H1 (cell line): ENCODE data around the gene EPB41L2. TPM values are rescaled to one million over a fixed set of nuclear protein-coding genes. Genes with fewer than 3 reads are reported as not detected.

Source experiments
- CHD1 ChIP-seq: IDR thresholded peaks from 2 replicates; pipeline ENCODE4 v1.6.1; 2012; ENCODE audit warnings: low read depth, low read length, improper control_type of control experiment
- RNF2 ChIP-seq: fragments of 200-900, 300-1000 bp; sonication (generic); IDR thresholded peaks from 2 replicates; pipeline ENCODE4 v1.7.1; 2016; ENCODE audit warnings: borderline replicate concordance, low read depth, mild to moderate bottlenecking, antibody characterized with exemption, low read length; ENCODE audit not compliant: poor library complexity, severe bottlenecking; ENCODE audit errors: missing control alignments
- polyA plus RNA-seq, 7 experiments: library from polyadenylated mRNA; depleted of rRNA in 3 of 7; stranded (reverse) in 5 of 7; unstranded in 2 of 7; fragments of >200 nt in 5 of 7; fragments of 200-250 nt in 2 of 7; gene quantifications; 1 replicate in 5 of 7; 2 replicates in 1 of 7; 4 replicates in 1 of 7; pipeline versions ENCODE4 v1.2.1 to v1.2.3, GENCODE V29; 2011 to 2013; ENCODE audit warnings: missing spikeins in 2 of 7, mixed read lengths in 2 of 7
- total RNA-seq: library from RNA; stranded (reverse); fragmentation: NEBNext Ultra II Directional; extraction: Animal tissue kit (Norgen Biotek cat#: 25700); gene quantifications from 2 replicates; pipeline ENCODE4 v1.2.1, GENCODE V29; 2021
- TF ChIP-seq, protein P1 (sequence below): fragments of 300-600 bp; sonication (generic); IDR thresholded peaks from 2 replicates; pipeline ENCODE4 v1.7.1; 2012; ENCODE audit warnings: low read length, moderate library complexity, mild to moderate bottlenecking, inconsistent platforms; ENCODE audit not compliant: insufficient replicate concordance

Gene EPB41L2
- total and polyA plus RNA-seq, 2 of the 8 experiments (the other 6 are each of a cell fraction or from before 2014, with no cell fraction given): 22.5 to 123 TPM

GRCh38 chr6:130903602-130904001 is 159.4 kb downstream of the EPB41L2 start (continued):
- TF ChIP-seq RNF2: no peak
- TF ChIP-seq CHD1: no peak
- TF ChIP-seq, protein P1, sequence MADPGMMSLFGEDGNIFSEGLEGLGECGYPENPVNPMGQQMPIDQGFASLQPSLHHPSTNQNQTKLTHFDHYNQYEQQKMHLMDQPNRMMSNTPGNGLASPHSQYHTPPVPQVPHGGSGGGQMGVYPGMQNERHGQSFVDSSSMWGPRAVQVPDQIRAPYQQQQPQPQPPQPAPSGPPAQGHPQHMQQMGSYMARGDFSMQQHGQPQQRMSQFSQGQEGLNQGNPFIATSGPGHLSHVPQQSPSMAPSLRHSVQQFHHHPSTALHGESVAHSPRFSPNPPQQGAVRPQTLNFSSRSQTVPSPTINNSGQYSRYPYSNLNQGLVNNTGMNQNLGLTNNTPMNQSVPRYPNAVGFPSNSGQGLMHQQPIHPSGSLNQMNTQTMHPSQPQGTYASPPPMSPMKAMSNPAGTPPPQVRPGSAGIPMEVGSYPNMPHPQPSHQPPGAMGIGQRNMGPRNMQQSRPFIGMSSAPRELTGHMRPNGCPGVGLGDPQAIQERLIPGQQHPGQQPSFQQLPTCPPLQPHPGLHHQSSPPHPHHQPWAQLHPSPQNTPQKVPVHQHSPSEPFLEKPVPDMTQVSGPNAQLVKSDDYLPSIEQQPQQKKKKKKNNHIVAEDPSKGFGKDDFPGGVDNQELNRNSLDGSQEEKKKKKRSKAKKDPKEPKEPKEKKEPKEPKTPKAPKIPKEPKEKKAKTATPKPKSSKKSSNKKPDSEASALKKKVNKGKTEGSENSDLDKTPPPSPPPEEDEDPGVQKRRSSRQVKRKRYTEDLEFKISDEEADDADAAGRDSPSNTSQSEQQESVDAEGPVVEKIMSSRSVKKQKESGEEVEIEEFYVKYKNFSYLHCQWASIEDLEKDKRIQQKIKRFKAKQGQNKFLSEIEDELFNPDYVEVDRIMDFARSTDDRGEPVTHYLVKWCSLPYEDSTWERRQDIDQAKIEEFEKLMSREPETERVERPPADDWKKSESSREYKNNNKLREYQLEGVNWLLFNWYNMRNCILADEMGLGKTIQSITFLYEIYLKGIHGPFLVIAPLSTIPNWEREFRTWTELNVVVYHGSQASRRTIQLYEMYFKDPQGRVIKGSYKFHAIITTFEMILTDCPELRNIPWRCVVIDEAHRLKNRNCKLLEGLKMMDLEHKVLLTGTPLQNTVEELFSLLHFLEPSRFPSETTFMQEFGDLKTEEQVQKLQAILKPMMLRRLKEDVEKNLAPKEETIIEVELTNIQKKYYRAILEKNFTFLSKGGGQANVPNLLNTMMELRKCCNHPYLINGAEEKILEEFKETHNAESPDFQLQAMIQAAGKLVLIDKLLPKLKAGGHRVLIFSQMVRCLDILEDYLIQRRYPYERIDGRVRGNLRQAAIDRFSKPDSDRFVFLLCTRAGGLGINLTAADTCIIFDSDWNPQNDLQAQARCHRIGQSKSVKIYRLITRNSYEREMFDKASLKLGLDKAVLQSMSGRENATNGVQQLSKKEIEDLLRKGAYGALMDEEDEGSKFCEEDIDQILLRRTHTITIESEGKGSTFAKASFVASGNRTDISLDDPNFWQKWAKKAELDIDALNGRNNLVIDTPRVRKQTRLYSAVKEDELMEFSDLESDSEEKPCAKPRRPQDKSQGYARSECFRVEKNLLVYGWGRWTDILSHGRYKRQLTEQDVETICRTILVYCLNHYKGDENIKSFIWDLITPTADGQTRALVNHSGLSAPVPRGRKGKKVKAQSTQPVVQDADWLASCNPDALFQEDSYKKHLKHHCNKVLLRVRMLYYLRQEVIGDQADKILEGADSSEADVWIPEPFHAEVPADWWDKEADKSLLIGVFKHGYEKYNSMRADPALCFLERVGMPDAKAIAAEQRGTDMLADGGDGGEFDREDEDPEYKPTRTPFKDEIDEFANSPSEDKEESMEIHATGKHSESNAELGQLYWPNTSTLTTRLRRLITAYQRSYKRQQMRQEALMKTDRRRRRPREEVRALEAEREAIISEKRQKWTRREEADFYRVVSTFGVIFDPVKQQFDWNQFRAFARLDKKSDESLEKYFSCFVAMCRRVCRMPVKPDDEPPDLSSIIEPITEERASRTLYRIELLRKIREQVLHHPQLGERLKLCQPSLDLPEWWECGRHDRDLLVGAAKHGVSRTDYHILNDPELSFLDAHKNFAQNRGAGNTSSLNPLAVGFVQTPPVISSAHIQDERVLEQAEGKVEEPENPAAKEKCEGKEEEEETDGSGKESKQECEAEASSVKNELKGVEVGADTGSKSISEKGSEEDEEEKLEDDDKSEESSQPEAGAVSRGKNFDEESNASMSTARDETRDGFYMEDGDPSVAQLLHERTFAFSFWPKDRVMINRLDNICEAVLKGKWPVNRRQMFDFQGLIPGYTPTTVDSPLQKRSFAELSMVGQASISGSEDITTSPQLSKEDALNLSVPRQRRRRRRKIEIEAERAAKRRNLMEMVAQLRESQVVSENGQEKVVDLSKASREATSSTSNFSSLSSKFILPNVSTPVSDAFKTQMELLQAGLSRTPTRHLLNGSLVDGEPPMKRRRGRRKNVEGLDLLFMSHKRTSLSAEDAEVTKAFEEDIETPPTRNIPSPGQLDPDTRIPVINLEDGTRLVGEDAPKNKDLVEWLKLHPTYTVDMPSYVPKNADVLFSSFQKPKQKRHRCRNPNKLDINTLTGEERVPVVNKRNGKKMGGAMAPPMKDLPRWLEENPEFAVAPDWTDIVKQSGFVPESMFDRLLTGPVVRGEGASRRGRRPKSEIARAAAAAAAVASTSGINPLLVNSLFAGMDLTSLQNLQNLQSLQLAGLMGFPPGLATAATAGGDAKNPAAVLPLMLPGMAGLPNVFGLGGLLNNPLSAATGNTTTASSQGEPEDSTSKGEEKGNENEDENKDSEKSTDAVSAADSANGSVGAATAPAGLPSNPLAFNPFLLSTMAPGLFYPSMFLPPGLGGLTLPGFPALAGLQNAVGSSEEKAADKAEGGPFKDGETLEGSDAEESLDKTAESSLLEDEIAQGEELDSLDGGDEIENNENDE: no peak
